Keratinocyte (primary cell): ENCODE data around the gene RTL1. TPM values are rescaled to one million over a fixed set of nuclear protein-coding genes. Genes with fewer than 3 reads are reported as not detected.

Experiments
- DNase-seq: peaks from one replicate; pipeline ENCODE4 v3.0.0-alpha.2; 2011; ENCODE audit warnings: low read depth, missing footprints, low spot score
- FAIRE-seq: peaks from 2 replicates; lab custom pipeline; 2011; peaks lifted over from hg19 to GRCh38; lab: Jason Lieb, UNC
- H2AFZ ChIP-seq: 2 replicates; pipeline ENCODE4 v1.6.0; 2012; ENCODE audit warnings: low read length, control low read depth, inconsistent platforms; ENCODE audit not compliant: control insufficient read depth
- H3K27ac ChIP-seq: 2 replicates; pipeline ENCODE4 v1.5.1; 2011; ENCODE audit warnings: low read length; ENCODE audit not compliant: control insufficient read depth, insufficient read depth
- H3K27me3 ChIP-seq: 3 replicates; pipeline ENCODE4 v1.6.0; 2011; ENCODE audit warnings: low read length; ENCODE audit not compliant: control insufficient read depth, insufficient read depth; ENCODE audit errors: extremely low read depth
- H3K36me3 ChIP-seq, 2 experiments: 2 replicates in 1 of 2; 3 replicates in 1 of 2; pipeline ENCODE4 v1.5.1; 2011; ENCODE audit warnings: low read length in 2 of 2, mild to moderate bottlenecking in 1 of 2; ENCODE audit not compliant: control insufficient read depth in 2 of 2, insufficient read depth in 2 of 2; ENCODE audit errors: extremely low read depth in 1 of 2
- H3K4me1 ChIP-seq: 3 replicates; pipeline ENCODE4 v1.5.1; 2011; ENCODE audit warnings: low read length; ENCODE audit not compliant: control insufficient read depth, insufficient read depth; ENCODE audit errors: extremely low read depth
- H3K4me2 ChIP-seq: 3 replicates; pipeline ENCODE4 v1.6.0; 2011; ENCODE audit warnings: low read depth, low read length; ENCODE audit not compliant: control insufficient read depth, insufficient read depth; ENCODE audit errors: extremely low read depth
- H3K4me3 ChIP-seq, 3 experiments: fragments of 200-600 bp in 1 of 3; sonication (generic) in 1 of 3; 2 replicates in 2 of 3; 3 replicates in 1 of 3; pipeline ENCODE4 v1.5.1; 2011 to 2016; ENCODE audit warnings: low read length in 3 of 3, mild to moderate bottlenecking in 3 of 3, control low read depth in 2 of 3, inconsistent platforms in 1 of 3, low read depth in 1 of 3, mixed read lengths in 1 of 3, mixed run types in 1 of 3, moderate library complexity in 1 of 3; ENCODE audit not compliant: control insufficient read depth in 2 of 3, insufficient read depth in 2 of 3; ENCODE audit errors: extremely low read depth in 1 of 3
- H3K79me2 ChIP-seq: 2 replicates; pipeline ENCODE4 v1.6.0; 2012; ENCODE audit warnings: low read length; ENCODE audit not compliant: control insufficient read depth, insufficient read depth
- H3K9ac ChIP-seq: 3 replicates; pipeline ENCODE4 v1.6.0; 2011; ENCODE audit warnings: low read length; ENCODE audit not compliant: control insufficient read depth, insufficient read depth; ENCODE audit errors: extremely low read depth
- H3K9me1 ChIP-seq: 3 replicates; pipeline ENCODE4 v1.6.0; 2011; ENCODE audit warnings: low read length; ENCODE audit not compliant: control insufficient read depth, insufficient read depth; ENCODE audit errors: extremely low read depth
- H3K9me3 ChIP-seq: 2 replicates; pipeline ENCODE4 v1.5.1; 2012; ENCODE audit warnings: low read depth, low read length; ENCODE audit not compliant: control insufficient read depth
- H4K20me1 ChIP-seq: 3 replicates; pipeline ENCODE4 v1.6.0; 2011; ENCODE audit warnings: low read length; ENCODE audit not compliant: control insufficient read depth, insufficient read depth; ENCODE audit errors: extremely low read depth
- EZH2 ChIP-seq: IDR thresholded peaks from one replicate; pipeline ENCODE4 v1.6.1; 2012; ENCODE audit warnings: inconsistent platforms, mild to moderate bottlenecking, low read length, moderate library complexity
- dilution Hi-C: fragments of 300-500 bp; cut with MboI; formaldehyde crosslinking; loops from one replicate; pipeline ENCODE4 v1.7.0; 2020; ENCODE audit warnings: low sequenced_read_pairs; ENCODE audit not compliant: extremely low pct_ligation_motif_present
- polyA plus RNA-seq, 5 experiments: library from polyadenylated mRNA; depleted of rRNA in 3 of 5; stranded (reverse) in 3 of 5; stranded (forward) in 1 of 5; unstranded in 1 of 5; fragments of >200 nt; gene quantifications; 1 replicate in 1 of 5; 2 replicates in 3 of 5; 3 replicates in 1 of 5; pipeline versions ENCODE4 v1.2.1 to v1.2.3, GENCODE V29; 2011 to 2012; ENCODE audit warnings: missing spikeins in 2 of 5, low read depth in 1 of 5, low replicate concordance in 1 of 5
- TF ChIP-seq, protein P1 (sequence below), 3 experiments: IDR thresholded peaks in 1 of 3; conservative IDR thresholded peaks in 1 of 3; optimal IDR thresholded peaks in 1 of 3; 2 replicates in 2 of 3; 3 replicates in 1 of 3; pipeline versions ENCODE3 to v1.5.1; 2011; ENCODE audit warnings: low read length in 3 of 3, mild to moderate bottlenecking in 3 of 3, moderate library complexity in 2 of 3, control low read depth in 1 of 3, inconsistent platforms in 1 of 3; ENCODE audit not compliant: insufficient read depth in 2 of 3; ENCODE audit errors: extremely low read depth in 1 of 3

Gene RTL1
- polyA plus RNA-seq, 1 donor (not counting 4 experiments of a cell fraction or from before 2014, with no cell fraction given), result not detected

DNA sequence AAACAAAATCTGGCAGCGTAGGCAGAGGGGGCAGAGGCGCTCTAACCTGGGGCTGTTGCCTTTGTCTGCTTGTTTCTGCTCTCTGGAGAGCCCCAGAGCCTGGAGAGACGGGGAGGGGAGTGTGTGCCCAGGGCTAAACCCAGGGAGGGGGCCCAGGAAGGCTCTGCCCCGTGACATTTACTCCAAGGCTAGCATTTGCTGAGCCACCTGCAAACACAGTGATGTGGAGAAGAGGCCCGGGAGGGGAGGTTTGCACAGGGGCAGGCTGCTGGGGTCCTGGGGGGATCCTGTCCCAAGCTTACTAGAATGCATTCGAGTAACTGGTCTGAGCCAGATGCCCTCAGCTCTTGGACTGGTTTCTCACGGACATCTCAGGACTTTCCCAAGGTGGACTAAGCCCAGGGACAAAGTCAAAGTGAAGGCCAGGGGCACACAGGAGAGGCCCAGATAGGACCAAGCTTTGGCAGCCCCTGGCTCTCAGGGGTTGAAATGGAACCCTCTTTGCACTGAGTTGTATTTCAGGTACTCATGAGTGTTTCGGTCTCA, 65.6 kb downstream of the RTL1 start:
- FAIRE-seq (no peak), DNase-seq (no peak)
- Histone ChIP-seq H3K9me3 (no peaks in the 10 kb centered on the region), H3K4me3 (no peak overlapping the region), H3K9me1 (no peaks in the 10 kb centered on the region), H3K9ac (no peak overlapping the region), H3K4me2 (no peak overlapping the region), H3K36me3 (no peaks in the 10 kb centered on the region), H3K27me3 (no peaks in the 10 kb centered on the region), H3K4me1 (no peaks in the 10 kb centered on the region), H3K79me2 (no peaks in the 10 kb centered on the region), H4K20me1 (no peaks in the 10 kb centered on the region), H2AFZ (no peak overlapping the region), H3K27ac (no peak overlapping the region)
- dilution Hi-C loops, result no loop called here
- TF ChIP-seq EZH2, result no peak
- TF ChIP-seq, protein P1, sequence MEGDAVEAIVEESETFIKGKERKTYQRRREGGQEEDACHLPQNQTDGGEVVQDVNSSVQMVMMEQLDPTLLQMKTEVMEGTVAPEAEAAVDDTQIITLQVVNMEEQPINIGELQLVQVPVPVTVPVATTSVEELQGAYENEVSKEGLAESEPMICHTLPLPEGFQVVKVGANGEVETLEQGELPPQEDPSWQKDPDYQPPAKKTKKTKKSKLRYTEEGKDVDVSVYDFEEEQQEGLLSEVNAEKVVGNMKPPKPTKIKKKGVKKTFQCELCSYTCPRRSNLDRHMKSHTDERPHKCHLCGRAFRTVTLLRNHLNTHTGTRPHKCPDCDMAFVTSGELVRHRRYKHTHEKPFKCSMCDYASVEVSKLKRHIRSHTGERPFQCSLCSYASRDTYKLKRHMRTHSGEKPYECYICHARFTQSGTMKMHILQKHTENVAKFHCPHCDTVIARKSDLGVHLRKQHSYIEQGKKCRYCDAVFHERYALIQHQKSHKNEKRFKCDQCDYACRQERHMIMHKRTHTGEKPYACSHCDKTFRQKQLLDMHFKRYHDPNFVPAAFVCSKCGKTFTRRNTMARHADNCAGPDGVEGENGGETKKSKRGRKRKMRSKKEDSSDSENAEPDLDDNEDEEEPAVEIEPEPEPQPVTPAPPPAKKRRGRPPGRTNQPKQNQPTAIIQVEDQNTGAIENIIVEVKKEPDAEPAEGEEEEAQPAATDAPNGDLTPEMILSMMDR (optimal IDR thresholded peaks at IDR 0.05 in 1 of 3, IDR thresholded peaks at IDR 0.05 in 1 of 3, conservative IDR thresholded peaks at IDR 0.05 in 1 of 3; ENCODE audit: extremely low read depth in 1 of 3, insufficient read depth in 2 of 3, low read length in 3 of 3), result no peak

DNA sequence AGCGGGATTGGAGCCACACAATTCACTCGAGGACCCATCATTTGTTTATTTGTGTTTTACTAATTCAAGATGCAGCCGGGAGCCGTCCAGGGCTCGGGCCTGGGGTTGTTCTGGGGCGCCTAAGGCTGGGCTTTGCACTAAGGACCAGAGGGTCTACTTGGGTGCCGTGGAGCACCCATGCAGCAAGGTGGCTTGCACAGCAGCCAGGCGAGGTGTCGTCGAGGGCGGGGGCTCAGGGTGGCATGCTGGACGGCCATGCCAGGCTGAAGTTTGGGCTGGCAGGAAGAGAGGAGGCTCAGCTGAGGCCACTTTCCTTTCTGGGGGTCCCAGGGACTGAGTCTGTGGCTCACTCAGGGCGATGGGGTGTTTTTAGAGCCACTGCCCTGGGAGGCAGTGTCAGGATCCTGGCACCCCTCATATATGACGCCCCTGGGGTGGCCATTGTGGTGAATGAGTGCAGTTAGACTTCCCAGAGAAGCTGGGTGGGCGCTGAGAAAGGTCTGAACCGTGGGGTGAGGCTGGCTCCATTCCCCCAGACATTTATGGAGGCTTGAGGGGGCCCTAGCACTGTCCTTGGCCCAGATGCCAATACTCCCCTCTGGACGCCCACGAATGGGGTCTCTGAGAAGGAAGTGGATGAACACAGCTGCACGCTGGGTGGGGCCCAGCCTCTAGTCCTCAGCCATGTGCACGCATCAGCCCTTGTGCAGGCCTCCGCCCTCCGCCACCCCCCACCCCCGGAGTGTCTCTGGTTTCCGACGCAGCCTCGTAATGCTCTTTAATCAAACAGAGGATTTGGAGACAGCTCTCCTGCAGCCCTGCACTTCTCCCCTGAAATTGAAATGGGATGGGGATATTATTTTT, 66.3 kb downstream of the RTL1 start:
- Histone ChIP-seq H3K9ac (no peak overlapping the region), H4K20me1 (no peaks in the 10 kb centered on the region), H3K36me3 (no peaks in the 10 kb centered on the region), H3K9me1 (no peaks in the 10 kb centered on the region), H2AFZ (no peak overlapping the region), H3K9me3 (no peaks in the 10 kb centered on the region), H3K79me2 (no peaks in the 10 kb centered on the region), H3K27ac (no peak overlapping the region), H3K27me3 (no peaks in the 10 kb centered on the region), H3K4me1 (no peaks in the 10 kb centered on the region), H3K4me2 (no peak overlapping the region), H3K4me3 (no peak overlapping the region)
- FAIRE-seq (no peak), DNase-seq (no peak)
- no peak for TF ChIP-seq EZH2
- TF ChIP-seq, protein P1 (optimal IDR thresholded peaks at IDR 0.05 in 1 of 3, IDR thresholded peaks at IDR 0.05 in 1 of 3, conservative IDR thresholded peaks at IDR 0.05 in 1 of 3; ENCODE audit: extremely low read depth in 1 of 3, insufficient read depth in 2 of 3, low read length in 3 of 3), result no peak
- dilution Hi-C loops, result no loop called here
